ENCODE measurements around the gene KBTBD4.

KBTBD4 gene

GRCh38 chr11:47578524-47579494, at the start of gene KBTBD4, which contains the start of gene NDUFS3:
Gene KBTBD4 (minus strand): TSS chr11:47578970. CDS start chr11:47578951, 19 bp downstream.
Gene NDUFS3 (plus strand): TSS chr11:47579074. CDS start chr11:47579092, 18 bp downstream.
- peak; percentile 88 for DNase-seq

- no peak for DNase-seq
Observed at GRCh38 chr11:47628026-47628425, 49.3 kb upstream of the KBTBD4 start.

GRCh38 chr11:47626234-47626633, 47.5 kb upstream of the KBTBD4 start:
- DNase-seq = no peak

- no peak for DNase-seq
Observed at GRCh38 chr11:47620836-47621378, 42.1 kb upstream of the KBTBD4 start.

GRCh38 chr11:47617417-47617809, 38.6 kb upstream of the KBTBD4 start:
- peak; percentile 62 for DNase-seq

GRCh38 chr11:47616726-47617416, 38.1 kb upstream of the KBTBD4 start:
- DNase-seq = peak; percentile 59

- DNase-seq = no peak
Observed at GRCh38 chr11:47615249-47615648, 36.5 kb upstream of the KBTBD4 start.

- no peak for DNase-seq
Observed at GRCh38 chr11:47611348-47611794, 32.6 kb upstream of the KBTBD4 start.

GRCh38 chr11:47609675-47610074, 30.9 kb upstream of the KBTBD4 start:
- DNase-seq = no peak

- DNase-seq = peak; percentile 84
Observed at GRCh38 chr11:47607380-47607779, 28.6 kb upstream of the KBTBD4 start.

- DNase-seq = peak; percentile 15
Observed at GRCh38 chr11:47606731-47607130, 28.0 kb upstream of the KBTBD4 start.

- DNase-seq = no peak
Observed at GRCh38 chr11:47605921-47606320, 27.2 kb upstream of the KBTBD4 start.

GRCh38 chr11:47603295-47603694, 24.5 kb upstream of the KBTBD4 start:
- DNase-seq = peak; percentile 25

- no peak for DNase-seq
Observed at GRCh38 chr11:47599902-47600301, 21.1 kb upstream of the KBTBD4 start.

GRCh38 chr11:47595967-47596366, 17.2 kb upstream of the KBTBD4 start:
- DNase-seq = no peak

GRCh38 chr11:47595029-47595428, 16.3 kb upstream of the KBTBD4 start:
- no peak for DNase-seq

GRCh38 chr11:47593934-47594855, 15.4 kb upstream of the KBTBD4 start, which contains the start of gene C1QTNF4:
Gene C1QTNF4 (minus strand): TSS chr11:47594411. CDS start chr11:47590810, 3,601 bp downstream.
- DNase-seq = no peak

GRCh38 chr11:47593492-47593933, 14.7 kb upstream of the KBTBD4 start:
- DNase-seq = no peak

- DNase-seq = no peak
Observed at GRCh38 chr11:47592970-47593369, 14.2 kb upstream of the KBTBD4 start.

GRCh38 chr11:47592251-47592650, 13.5 kb upstream of the KBTBD4 start:
- no peak for DNase-seq

GRCh38 chr11:47591764-47592163, 13.0 kb upstream of the KBTBD4 start:
- no peak for DNase-seq
